HT-29 (cell line): ENCODE measurements around the gene TTYH2. TPM values are rescaled to one million over a fixed set of nuclear protein-coding genes. Genes with fewer than 3 reads are reported as not detected.
A peak's percentile ranks its signal among the peaks of the same experiment; 100 is the strongest.
"Not testable (repeated sequence)": the region's sequence is repeated elsewhere in the genome, so short reads cannot be mapped to it uniquely, and the experiment has no call there.

Source experiments
- DNase-seq: peaks from one replicate; pipeline ENCODE4 v3.0.0-alpha.2; 2015; ENCODE audit warnings: low spot score
- total RNA-seq: library from RNA; depleted of rRNA; stranded (reverse); fragments of >200 nt; shearing (Covaris generic); gene quantifications from 2 replicates; pipeline ENCODE4 v1.2.3, GENCODE V29; 2014; rRNA removed

TTYH2 gene, protein sequence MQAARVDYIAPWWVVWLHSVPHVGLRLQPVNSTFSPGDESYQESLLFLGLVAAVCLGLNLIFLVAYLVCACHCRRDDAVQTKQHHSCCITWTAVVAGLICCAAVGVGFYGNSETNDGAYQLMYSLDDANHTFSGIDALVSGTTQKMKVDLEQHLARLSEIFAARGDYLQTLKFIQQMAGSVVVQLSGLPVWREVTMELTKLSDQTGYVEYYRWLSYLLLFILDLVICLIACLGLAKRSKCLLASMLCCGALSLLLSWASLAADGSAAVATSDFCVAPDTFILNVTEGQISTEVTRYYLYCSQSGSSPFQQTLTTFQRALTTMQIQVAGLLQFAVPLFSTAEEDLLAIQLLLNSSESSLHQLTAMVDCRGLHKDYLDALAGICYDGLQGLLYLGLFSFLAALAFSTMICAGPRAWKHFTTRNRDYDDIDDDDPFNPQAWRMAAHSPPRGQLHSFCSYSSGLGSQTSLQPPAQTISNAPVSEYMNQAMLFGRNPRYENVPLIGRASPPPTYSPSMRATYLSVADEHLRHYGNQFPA
- 0.05 and 0.33 TPM in 2 replicates for total RNA-seq

DNA sequence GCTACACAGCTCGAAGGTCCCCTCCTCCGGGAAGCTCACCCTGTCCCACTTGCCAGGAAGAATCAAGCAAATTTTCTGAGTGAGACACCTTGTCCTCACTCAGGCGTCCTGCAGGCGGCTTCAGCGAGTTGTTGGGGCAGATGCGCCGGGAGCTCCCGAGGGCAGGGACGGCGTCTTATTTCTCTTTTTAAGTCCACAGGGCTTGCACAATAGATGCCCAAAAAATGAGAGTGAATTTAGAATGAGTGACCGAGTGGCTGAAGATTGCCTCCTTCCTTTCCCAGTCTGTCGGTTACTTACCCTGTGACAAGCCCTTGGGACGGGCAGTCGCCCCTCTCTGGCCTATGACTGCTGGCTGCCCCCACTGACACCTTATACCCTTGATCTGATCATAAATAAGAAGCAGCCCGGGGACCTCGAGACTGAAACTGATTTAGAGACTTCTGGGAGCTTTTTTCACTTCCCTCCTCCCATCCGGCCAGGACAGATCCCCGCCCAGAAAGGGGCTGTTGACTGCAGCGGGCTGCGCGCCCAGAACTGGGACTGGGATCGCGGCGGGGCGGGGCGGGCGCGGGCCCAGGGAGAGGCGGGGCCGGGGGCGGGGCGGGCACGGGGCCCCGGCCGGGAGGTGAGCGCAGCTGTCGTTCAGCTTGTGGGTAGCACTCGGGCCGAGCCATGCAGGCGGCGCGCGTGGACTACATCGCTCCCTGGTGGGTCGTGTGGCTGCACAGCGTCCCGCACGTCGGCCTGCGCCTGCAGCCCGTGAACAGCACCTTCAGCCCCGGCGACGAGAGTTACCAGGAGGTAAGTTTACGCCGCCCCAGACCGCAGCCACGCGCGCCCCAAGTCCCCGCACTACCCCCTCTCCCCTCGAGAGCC is at the start of gene TTYH2:
TTYH2 (plus strand) TSS at position 659 of the 879 bp plus-strand sequence; CDS start at position 676, 17 bp downstream.
- peak; percentile 80 for DNase-seq

GRCh38 chr17:74163836-74164235 is 49.5 kb upstream of the TTYH2 start:
- no peak for DNase-seq

DNA sequence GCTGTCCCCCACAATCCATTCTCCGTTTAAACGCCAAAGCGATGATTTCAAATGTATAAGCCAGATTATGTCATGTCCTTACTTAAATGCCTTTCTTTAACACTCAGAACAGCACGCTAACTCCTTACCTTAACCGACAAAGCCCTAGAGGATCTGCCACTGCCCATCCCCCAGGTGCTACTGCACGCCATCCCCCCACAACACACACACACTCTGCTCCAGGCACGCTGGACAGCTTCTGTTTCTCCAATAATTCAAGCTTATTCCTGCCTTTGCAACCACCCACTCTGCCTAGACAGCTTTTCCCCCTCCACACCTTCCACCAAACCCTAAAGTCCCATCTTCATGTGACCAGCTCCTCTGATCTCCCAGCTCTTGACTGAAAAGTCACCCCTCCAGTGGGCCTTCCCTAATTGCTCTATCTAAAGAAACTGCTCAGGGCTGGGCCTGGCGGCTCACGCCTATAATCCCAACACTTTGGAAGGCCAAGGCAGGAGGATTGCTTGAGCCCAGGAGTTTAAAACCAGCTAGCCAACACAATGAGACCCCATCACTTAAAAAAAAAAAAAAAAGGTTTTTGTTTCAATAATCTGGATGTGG is 48.8 kb upstream of the TTYH2 start:
- no peak for DNase-seq

DNA sequence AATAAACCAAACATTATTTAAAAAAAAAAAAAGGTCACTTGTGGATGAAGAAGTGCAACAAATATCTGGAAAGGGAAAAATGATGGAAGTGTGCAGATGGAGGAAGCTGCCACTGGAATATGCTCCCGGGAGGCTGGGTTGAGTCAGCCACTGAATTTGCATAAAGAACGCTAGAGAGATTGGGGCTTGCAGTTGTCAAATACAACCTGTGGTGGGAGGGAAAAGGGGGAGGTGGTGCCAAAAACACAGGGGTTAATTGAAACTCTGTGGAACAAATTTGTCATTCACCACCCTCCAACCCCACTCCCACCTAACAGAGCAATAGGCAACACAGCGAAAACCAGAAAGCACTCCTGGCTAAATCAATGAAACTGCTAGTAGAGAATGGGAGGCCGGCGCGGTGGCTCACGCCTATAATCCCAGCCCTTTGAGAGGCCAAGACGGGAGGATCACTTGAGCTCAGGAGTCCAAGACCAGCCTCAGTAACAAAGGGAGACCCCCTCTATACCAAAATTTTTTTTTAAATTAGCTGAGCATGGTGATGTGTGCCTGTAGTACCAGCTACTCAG is 47.5 kb upstream of the TTYH2 start:
- DNase-seq: no peak

DNA sequence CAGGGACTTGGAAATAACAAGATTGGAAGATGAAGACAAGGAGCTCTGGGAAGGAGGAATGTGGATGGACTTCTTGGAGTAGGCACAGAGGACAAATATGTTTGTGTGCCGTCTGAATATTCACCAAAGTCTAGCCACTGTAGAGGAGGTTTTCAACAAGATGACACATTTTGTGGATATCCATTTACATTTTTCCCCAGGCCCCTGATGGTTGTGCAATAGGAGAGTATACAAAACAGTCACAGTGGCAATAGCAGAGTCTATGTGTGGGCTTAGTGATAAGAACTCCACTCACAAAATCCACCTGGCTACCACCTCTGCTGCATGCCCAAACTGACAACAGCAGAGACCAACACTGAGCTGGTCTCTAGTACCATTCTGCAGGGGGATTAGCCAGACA is 42.4 kb upstream of the TTYH2 start:
- DNase-seq: no peak

DNA sequence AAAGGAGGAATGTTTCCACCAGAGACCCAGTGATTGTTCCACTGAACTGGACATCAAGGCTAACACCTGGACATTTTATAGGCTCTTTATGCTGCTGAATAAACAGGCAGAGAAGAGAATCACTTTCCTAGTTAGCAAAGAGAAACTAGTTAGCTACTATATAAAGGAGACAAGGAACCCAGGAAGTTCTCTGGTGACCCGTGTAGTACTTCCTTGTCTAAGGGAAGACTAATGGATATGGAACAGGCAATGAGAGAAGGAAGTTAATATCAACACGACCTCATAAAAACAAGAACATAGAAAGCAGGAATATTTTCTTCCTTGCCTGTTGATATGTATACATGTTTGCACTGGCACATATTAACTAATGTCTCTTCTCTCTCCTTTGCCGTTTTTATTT is 40.7 kb upstream of the TTYH2 start:
- DNase-seq: no peak

DNA sequence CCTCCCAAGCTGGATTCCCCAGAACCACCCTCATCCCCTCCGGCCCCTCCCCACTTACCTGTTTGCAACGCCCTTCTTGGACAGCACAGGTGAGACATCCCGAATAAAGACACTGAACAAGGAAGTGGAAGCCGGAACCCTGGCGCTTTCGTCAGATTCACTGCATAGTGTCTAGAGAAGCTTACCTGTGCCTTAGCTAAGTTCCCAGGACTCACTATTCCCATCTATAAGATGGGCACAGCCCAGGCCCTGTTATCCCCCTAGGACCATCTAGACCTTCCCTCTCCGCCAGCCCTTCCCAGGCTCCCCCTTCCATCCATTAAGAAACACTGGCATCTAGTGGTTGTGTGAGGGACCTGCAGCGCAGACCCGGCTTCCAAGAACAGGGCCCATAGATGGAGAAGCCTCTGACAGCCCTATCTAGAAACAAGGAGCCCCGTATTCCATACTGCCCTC is 36.8 kb upstream of the TTYH2 start:
- DNase-seq: peak; percentile 73

DNA sequence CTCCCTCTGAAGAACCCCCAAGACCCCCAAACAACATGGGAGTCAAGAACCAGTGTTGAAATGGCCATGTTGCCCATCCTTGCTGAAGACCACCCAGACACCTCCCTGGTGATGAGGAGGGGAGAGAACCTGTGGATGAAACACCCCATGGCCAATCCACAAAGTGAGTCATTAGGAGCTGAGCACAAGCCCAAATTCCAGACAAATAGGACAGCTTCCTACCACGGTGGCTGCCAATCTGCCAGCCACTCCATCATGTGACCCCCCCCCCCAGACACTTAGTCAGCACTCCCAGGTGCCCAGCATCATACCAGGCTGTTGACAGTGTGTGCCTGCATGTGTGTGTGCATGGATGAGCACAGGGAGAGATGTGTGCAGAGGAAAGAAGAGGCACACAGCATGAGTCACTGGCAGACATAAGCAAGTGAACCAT is 36.3 kb upstream of the TTYH2 start:
- DNase-seq: no peak

DNA sequence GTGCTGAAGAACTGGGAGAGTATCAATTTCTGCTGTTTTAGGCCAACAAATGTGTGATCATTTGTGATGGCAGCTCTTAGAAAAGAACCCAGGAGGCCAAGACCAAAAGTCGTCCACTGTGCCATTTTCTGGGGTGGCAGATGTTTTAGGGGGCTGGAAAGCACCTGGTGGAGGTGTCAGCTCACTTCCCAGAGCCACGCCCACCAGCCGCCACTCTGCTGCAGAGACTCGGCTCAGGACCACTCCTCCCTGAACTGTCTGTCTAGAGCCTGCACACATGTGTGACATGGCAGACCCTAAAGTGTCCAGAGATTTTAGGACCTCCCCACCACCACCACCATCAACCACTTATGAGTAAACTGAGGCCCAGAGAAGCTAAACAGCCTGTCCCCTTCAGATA is 33.8 kb upstream of the TTYH2 start:
- no peak for DNase-seq

GRCh38 chr17:74180336-74180735 is 33.0 kb upstream of the TTYH2 start:
- DNase-seq: no peak

DNA sequence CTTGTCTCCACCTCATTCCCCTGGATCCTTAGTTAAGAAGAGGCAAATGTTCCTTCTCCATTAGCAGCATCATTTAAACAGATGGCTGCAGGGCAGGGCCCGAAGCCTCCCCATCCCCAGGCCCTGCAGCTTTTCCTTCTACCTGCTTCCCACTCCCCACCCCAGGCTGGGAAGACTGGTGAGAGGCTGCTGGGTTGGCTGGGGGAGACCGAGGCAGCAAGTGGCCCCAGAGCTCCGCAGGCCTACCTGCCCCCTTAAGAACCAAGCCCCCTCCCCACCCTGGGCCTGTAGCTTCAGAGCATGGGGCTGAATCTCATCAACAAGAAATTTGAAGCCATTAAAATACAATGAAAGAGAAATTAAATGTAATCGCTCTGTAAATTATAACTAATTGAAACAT is 32.0 kb upstream of the TTYH2 start:
- no peak for DNase-seq

- no peak for DNase-seq
Measured at GRCh38 chr17:74182041-74182723, 31.2 kb upstream of the TTYH2 start.

GRCh38 chr17:74183411-74183810 is 30.0 kb upstream of the TTYH2 start:
- no peak for DNase-seq

GRCh38 chr17:74185571-74186185 is 27.7 kb upstream of the TTYH2 start:
- DNase-seq: no peak

DNA sequence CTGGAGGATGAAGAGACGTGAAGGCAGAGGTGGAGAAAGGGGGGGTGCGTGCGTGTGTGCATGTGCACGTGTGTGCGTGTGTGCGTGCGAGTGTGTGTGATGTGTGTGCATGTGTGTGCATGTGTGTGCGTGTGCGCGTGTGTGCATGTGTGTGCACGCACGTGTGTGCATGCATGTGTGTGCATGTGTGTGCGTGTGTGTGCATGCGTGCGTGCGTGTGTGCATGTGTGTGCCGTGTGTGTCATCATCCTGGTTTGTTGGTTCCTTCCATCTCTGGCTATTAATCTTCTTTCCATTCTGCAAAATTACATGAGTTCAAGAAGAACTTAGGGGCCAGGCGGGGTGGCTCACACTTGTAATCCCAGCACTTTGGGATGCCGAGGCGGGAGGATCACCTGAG is 26.9 kb upstream of the TTYH2 start:
- DNase-seq: no peak

DNA sequence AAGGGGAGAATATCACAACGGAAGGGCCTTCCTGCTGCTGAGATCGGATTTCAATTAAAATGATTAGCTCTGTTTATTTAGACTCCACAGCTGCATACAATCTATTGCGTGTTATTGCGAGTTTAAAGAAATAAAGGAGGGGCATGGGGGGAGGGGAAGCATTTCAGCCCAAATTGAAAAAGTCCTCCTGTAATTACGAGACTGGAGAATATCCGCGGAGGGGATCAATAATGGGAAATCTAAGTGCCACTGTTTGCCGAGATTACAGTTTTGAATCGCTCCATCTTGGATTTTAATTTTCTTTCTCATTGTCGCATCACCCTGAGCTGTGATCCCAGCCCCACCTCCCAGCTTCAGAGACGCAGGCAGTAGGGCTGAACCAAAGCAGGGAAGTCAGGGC is 25.6 kb upstream of the TTYH2 start:
- no peak for DNase-seq

DNA sequence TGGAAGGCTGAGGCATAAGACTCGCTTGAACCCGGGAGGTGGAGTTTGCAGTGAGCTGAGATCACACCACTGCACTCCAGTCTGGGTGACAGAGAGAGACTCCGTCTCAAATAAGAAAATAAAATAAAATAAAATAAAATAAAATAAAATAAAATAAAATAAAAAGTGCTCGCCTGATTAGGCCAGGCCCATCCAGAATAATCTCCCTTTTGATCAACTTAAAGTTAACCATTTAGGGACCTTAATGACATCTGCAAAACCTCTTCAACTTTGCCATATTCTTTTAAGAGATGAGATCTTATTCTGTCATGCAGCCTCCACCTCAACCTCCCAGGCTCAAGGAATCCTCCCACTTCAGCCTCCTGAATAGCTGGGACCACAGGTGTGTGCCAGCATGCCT is 24.7 kb upstream of the TTYH2 start:
- not testable (repeated sequence) for DNase-seq

DNA sequence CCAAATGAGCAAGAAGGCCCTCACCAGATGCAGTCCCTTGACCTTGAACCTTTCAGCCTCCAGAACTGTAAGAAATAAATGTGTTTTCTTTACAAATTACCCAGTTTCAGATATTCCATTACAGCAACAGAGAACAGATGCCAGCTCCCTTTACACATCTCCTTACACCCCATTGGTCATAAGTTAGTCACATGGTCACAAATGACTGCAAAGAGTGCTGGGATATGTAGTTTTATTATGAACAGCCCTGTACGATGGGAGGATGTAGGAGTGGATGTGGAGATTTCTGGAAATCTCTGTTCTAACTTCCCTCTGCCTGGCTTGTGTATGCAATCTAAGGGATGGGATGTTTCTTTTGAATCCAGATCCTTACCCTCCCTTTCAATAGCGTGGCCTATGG is 23.2 kb upstream of the TTYH2 start:
- DNase-seq: peak; percentile 57

- DNase-seq: no peak
Measured at GRCh38 chr17:74190807-74191406, 22.5 kb upstream of the TTYH2 start.
